VCaP (cell line): ENCODE results near the gene JKAMP.

Experiments
- H3K27ac ChIP-seq: fragments of 450-650 bp; 2 replicates; pipeline ENCODE4 v1.5.1; 2017
- TF ChIP-seq, protein P1 (sequence below): fragments of 450-650 bp; conservative IDR thresholded peaks from 2 replicates; pipeline ENCODE4 v1.5.1; 2017; ENCODE audit warnings: mild to moderate bottlenecking, moderate library complexity

The JKAMP gene

DNA sequence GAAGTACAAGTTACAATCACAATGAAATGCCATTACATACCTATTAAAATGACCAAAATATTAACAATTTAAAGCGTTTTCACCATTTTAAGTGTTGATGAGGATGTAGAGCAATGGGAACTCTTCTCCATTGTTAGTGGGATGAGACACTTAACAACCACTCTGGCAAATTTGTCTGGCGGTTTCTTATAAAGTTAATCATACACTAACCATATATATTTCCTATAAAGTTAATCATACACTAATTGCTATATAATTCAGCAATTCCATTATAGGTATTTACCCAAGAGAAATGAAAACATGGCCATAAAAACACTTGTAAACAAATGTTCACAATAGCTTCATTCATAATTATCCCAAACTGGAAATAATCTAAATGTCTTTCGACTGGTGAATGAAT, 35.9 kb downstream of the JKAMP start:
- TF ChIP-seq, protein P1, sequence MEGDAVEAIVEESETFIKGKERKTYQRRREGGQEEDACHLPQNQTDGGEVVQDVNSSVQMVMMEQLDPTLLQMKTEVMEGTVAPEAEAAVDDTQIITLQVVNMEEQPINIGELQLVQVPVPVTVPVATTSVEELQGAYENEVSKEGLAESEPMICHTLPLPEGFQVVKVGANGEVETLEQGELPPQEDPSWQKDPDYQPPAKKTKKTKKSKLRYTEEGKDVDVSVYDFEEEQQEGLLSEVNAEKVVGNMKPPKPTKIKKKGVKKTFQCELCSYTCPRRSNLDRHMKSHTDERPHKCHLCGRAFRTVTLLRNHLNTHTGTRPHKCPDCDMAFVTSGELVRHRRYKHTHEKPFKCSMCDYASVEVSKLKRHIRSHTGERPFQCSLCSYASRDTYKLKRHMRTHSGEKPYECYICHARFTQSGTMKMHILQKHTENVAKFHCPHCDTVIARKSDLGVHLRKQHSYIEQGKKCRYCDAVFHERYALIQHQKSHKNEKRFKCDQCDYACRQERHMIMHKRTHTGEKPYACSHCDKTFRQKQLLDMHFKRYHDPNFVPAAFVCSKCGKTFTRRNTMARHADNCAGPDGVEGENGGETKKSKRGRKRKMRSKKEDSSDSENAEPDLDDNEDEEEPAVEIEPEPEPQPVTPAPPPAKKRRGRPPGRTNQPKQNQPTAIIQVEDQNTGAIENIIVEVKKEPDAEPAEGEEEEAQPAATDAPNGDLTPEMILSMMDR, result no peak
- H3K27ac ChIP-seq, result no peak overlapping the region

DNA sequence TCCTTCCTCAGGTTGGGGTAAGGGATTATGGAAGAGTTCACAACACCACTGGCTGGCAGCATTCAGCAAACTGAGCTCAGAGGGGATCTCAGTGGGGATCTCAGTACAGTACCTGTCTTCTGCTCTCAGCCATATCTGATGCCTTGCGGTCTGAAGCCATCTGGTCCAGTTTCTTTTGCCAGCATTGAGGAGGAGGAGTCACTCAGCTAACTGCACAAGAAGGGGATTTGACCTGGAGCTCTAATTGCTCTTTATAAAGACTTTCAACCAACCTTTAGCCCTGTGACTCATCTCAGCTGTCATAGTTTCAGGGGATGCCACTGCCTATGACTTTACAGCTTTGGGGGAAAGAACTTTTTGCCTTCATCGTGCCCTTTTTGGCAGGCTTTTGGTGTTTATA, 44.9 kb downstream of the JKAMP start:
- H3K27ac ChIP-seq, result no peak overlapping the region
- TF ChIP-seq, protein P1, result no peak

DNA sequence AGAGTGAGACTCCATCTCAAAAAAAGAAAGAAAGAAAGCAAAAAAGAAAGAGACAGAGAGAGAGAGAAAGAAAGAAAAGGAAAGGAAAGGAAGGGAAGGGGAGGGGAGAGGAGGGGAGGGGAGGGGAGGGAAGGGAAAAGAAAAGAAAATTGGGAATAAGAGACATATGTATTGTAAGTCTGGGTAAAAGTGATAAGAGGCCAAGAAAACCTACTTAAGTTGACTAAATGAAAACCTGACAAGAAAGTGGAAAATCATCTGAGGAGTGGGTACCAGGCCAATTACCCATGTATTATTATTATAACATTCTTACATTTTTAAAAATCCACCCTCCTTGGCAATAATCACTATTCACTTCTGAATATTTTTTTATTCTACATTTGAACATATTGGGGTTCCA, 46.0 kb downstream of the JKAMP start:
- no peak overlapping the region for H3K27ac ChIP-seq
- TF ChIP-seq, protein P1, result no peak

DNA sequence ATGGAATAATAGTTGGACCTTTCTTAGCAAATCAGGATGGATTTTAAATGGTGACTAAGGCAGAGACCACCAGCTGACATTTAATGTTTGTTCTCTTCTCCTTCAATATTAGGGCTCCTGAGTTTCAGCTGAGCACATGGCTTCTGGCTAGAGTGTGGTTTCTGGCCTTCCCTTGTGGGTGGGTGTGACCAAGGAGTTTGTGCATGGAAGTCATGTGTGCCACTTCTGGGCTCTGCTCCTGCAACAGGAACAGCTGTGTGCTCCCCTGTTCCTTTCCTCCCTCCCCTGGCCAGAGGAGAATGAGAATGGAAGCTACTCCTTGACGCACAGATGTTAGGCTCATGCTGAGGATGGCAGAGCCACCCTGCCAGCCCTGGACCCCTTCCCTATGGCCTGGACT, 48.1 kb downstream of the JKAMP start:
- TF ChIP-seq, protein P1, result no peak
- no peak overlapping the region for H3K27ac ChIP-seq

DNA sequence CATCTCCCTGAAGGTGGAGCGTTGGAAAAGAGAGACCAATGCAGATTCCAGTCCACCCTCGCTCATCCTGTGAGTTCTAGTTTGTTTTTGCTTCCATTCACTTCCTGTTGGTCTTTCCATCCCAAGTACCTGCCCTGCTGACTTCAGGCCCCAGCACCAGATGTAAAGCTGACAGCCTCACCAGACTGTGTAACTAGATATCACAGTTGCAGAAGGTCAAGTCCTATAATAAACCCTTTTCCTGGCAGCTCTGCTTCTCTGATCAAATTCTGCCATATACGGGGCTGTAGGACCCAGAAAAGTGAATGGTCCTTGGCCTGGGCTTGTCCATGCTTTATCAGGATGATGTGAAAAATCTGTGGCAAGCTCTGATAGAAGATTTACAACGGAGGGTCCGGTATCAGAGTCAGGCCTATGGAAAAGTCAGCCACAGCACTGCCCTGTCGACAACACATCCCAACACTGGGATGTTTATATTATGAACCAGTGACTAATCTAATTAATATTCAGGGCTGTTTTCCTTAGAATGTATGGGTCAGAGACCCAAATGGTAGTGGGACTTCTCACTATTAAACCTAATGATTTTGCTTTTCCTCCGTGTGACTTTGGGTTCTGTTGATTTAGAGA, 50.2 kb downstream of the JKAMP start:
- H3K27ac ChIP-seq, result no peak overlapping the region
- TF ChIP-seq, protein P1, result no peak

DNA sequence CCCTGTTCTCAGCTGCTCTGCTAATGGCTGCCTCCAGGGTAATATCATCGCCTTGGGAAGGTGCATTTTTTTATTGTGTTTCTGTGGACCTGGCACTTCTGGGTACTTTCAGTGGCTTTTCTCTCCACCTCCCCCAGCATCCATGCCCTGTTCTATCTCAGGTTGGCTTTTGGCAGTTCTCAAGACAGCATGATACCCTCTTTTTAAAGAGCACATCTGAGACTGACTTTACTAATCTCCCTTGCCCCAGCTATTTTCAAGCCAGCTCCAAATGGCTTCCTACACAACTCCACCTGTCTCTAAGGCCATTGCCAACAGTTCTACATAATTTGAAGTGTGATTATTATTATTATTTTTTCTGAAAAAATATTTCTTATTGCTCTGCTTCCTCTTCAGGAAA, 53.2 kb downstream of the JKAMP start:
- H3K27ac ChIP-seq, result no peak overlapping the region
- TF ChIP-seq, protein P1, result no peak

DNA sequence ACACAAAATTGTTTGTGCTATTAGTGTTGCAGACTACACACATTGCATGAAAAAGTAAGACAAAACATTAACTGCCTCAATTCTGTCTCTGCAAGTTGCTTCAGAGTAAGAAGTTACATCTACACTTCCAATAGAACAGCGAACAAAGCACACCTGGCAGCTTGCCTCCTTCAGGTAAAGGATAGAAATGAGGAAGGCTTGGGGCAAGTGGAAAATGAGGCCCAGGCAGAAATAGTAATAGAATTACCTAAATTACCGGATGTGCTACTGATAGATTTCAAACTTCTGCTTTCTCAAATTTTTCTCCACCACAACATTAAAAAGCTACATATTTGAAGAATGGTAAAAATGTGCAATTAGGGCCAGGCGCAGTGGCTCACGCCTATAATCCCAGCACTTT, 54.6 kb downstream of the JKAMP start:
- TF ChIP-seq, protein P1, result no peak
- H3K27ac ChIP-seq, result no peak overlapping the region
